HFF-Myc (cell line): ENCODE measurements around the gene UGT1A8.

Source experiments
- DNase-seq: peaks from one replicate; pipeline ENCODE4 v3.0.0-alpha.2; 2011; ENCODE audit warnings: low read depth; ENCODE audit errors: extremely low read depth
- H3K4me3 ChIP-seq: replicated peaks from 2 replicates; pipeline ENCODE4 v1.5.1; 2011; ENCODE audit warnings: low read depth, mild to moderate bottlenecking, control low read depth, low read length
- CTCF ChIP-seq: IDR thresholded peaks from 2 replicates; pipeline ENCODE4 v1.5.1; 2012; ENCODE audit warnings: mild to moderate bottlenecking, low read depth, low read length, control low read depth; ENCODE audit errors: missing control alignments

Gene UGT1A8

GRCh38 chr2:233684640-233685039, 67.2 kb downstream of the UGT1A8 start:
- H3K4me3 ChIP-seq = no peak overlapping the region
- no peak for DNase-seq
- TF ChIP-seq CTCF = no peak

GRCh38 chr2:233686928-233687327, 69.5 kb downstream of the UGT1A8 start:
- no peak overlapping the region for H3K4me3 ChIP-seq
- TF ChIP-seq CTCF = no peak
- DNase-seq = no peak

DNA sequence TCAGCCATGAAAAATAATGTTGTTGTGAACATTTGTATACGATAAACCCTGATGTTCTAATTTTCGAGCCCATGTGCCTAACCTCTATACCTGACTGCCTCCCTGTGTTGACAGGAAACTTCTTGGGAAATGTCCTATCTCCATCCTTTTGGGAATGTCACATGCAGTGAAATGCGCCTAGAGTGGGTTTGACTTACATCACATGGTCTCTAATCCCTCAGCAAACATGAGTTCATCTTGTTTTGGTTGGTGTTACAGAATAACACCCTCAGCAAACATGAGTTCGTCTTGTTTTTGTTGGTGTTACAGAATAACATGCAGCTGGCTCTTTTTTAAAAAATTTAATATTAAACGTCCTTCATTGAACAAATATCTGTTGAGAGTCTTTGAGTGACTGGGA, 70.9 kb downstream of the UGT1A8 start:
- H3K4me3 ChIP-seq = no peak overlapping the region
- no peak for TF ChIP-seq CTCF
- DNase-seq = no peak

DNA sequence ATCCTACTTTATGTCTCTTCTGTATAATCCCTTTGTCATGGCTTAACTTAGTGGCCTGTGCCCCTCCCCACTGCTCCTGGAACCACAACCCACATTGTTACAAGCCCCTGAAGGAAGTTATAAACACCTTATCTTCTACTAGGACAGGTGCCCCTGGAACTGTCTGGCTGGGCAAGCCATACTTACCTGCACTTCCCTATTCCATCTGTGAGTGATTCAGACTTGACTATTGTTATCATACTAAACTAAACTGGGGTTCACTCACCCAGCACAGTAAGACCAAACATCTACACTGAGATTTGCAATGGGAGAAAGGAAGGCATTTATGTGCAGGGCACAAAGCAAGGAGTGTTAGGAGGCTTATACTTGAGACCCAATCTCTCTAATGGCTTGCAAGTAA, 71.6 kb downstream of the UGT1A8 start:
- H3K4me3 ChIP-seq = no peak overlapping the region
- TF ChIP-seq CTCF = no peak
- DNase-seq = no peak

- DNase-seq = no peak
- no peak overlapping the region for H3K4me3 ChIP-seq
- TF ChIP-seq CTCF = no peak
These were observed 72.1 kb downstream of the UGT1A8 start for GRCh38 chr2:233689501-233689900.

DNA sequence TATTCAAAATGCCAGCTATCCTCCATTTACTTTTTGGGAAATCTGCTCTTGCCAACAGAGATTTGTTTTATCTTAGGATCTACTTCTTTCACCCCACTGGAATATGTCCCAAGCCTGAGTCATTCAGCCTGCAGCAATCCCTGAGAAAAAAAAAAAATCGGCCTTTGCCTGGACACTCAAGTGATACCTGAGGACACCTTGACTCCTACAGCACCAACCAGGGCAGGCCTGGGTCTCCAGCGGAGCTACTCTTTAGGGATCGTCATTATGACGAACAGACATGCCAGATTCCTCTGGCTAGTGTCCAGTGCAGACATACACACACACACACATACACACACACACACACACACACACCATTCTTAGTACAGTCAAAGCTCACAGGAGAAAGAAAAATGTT, 73.0 kb downstream of the UGT1A8 start:
- H3K4me3 ChIP-seq = no peak overlapping the region
- TF ChIP-seq CTCF = no peak
- DNase-seq = no peak
